GM12878 (cell line): ENCODE data around the gene SYTL2. TPM values are rescaled to one million over a fixed set of nuclear protein-coding genes. Genes with fewer than 3 reads are reported as not detected.

Experiments
- ATAC-seq: fragments of 200-7000 bp; cut with Tn5 transposase; 3 replicates; pipeline ENCODE4 v1.9.1; 2020; ENCODE audit warnings: mild to moderate bottlenecking, moderate library complexity
- BruUV-seq: library from RNA; stranded (reverse); fragments of 400-500 nt; replicated peaks from 2 replicates; lab custom pipeline; 2021; lab: Mats Ljungman, UMichigan
- CTCF ChIA-PET: fragments of 300-600 bp; sonication (Branson Sonifier 250); formaldehyde crosslinking; extraction: SDS; loops from one replicate; lab custom pipeline; 2021; ENCODE audit warnings: inconsistent platforms; lab: Yijun Ruan, JAX
- POLR2A ChIA-PET: fragments of 350-600 bp; formaldehyde crosslinking; extraction: SDS; loops from one replicate; lab custom pipeline; 2021; ENCODE audit warnings: inconsistent platforms; lab: Charles Lee
- RAD21 ChIA-PET: fragments of 300-600 bp; sonication (Branson Sonifier 250); formaldehyde crosslinking; loops from one replicate; lab custom pipeline; 2023; ENCODE audit warnings: antibody characterized with exemption; ENCODE audit not compliant: unreplicated experiment; lab: Charles Lee
- SMC1A ChIA-PET: fragments of 300-600 bp; sonication (Branson Sonifier 250); formaldehyde crosslinking; loops from one replicate; lab custom pipeline; 2023; ENCODE audit not compliant: unreplicated experiment, uncharacterized antibody; lab: Charles Lee
- DNase-seq: peaks from one replicate; pipeline ENCODE4 v3.0.0-alpha.2; 2011; ENCODE audit warnings: low read depth, low spot score
- FAIRE-seq: peaks from 3 replicates; lab custom pipeline; 2011; peaks lifted over from hg19 to GRCh38; lab: Jason Lieb, UNC
- H2AFZ ChIP-seq: 2 replicates; pipeline ENCODE4 v1.6.0; 2011; ENCODE audit warnings: low read depth, low read length, control low read depth; ENCODE audit not compliant: control insufficient read depth
- H3K27ac ChIP-seq: 2 replicates; pipeline ENCODE4 v1.5.1; 2011; ENCODE audit warnings: control low read depth; ENCODE audit not compliant: control insufficient read depth, insufficient read depth
- H3K27me3 ChIP-seq, 2 experiments: replicated peaks in 1 of 2; 2 replicates each; pipeline versions ENCODE4 v1.6.0 to v1.6.1; 2011; ENCODE audit warnings: low read length in 1 of 2; ENCODE audit not compliant: control insufficient read depth in 2 of 2, insufficient read depth in 2 of 2
- H3K36me3 ChIP-seq, 2 experiments: 2 replicates each; pipeline ENCODE4 v1.5.1; 2011; ENCODE audit warnings: low read length in 1 of 2; ENCODE audit not compliant: control insufficient read depth in 2 of 2, insufficient read depth in 2 of 2
- H3K4me1 ChIP-seq: 2 replicates; pipeline ENCODE4 v1.6.1; 2011; ENCODE audit warnings: mild to moderate bottlenecking, low read length, moderate library complexity, mixed read lengths; ENCODE audit not compliant: control insufficient read depth, insufficient read depth
- H3K4me2 ChIP-seq: 2 replicates; pipeline ENCODE4 v1.6.0; 2011; ENCODE audit warnings: control low read depth; ENCODE audit not compliant: control insufficient read depth, insufficient read depth
- H3K4me3 ChIP-seq: fragments of 200-600 bp; sonication (generic); 2 replicates; pipeline ENCODE4 v1.5.1; 2016
- H3K79me2 ChIP-seq: 2 replicates; pipeline ENCODE4 v1.6.0; 2011; ENCODE audit warnings: low read length; ENCODE audit not compliant: control insufficient read depth, insufficient read depth
- H3K9ac ChIP-seq: 2 replicates; pipeline ENCODE4 v1.8.0; 2011; ENCODE audit warnings: low read length, control low read depth, mixed read lengths; ENCODE audit not compliant: control insufficient read depth, insufficient read depth
- H3K9me3 ChIP-seq: replicated peaks from 3 replicates; pipeline ENCODE4 v1.5.1; 2011; ENCODE audit warnings: mild to moderate bottlenecking, low read length; ENCODE audit not compliant: control insufficient read depth, insufficient read depth
- H4K20me1 ChIP-seq: 2 replicates; pipeline ENCODE4 v1.6.0; 2011; ENCODE audit not compliant: control insufficient read depth, insufficient read depth
- ATF3 ChIP-seq: IDR thresholded peaks from 2 replicates; pipeline ENCODE4 v1.6.1; 2011; ENCODE audit warnings: low read depth, mild to moderate bottlenecking, low read length, moderate library complexity, borderline replicate concordance; ENCODE audit errors: extremely low read depth
- BMI1 ChIP-seq: fragments of 450-650 bp; IDR thresholded peaks from 2 replicates; pipeline ENCODE4 v1.6.1; 2016; ENCODE audit warnings: mild to moderate bottlenecking, moderate library complexity, borderline replicate concordance
- CREM ChIP-seq: IDR thresholded peaks from 2 replicates; pipeline ENCODE4 v1.6.1; 2014; ENCODE audit warnings: antibody characterized with exemption, low read depth
- CUX1 ChIP-seq: IDR thresholded peaks from 2 replicates; pipeline ENCODE4 v1.6.1; 2012; ENCODE audit warnings: improper control_type of control experiment, low read depth, low read length; ENCODE audit not compliant: insufficient replicate concordance
- ESRRA ChIP-seq: IDR thresholded peaks from 2 replicates; pipeline ENCODE4 v1.6.1; 2012; ENCODE audit warnings: mild to moderate bottlenecking, low read length, improper control_type of control experiment
- IRF5 ChIP-seq: fragments of 450-650 bp; IDR thresholded peaks from 2 replicates; pipeline ENCODE4 v1.6.1; 2017; ENCODE audit warnings: borderline replicate concordance
- MTA3 ChIP-seq: IDR thresholded peaks from 2 replicates; pipeline ENCODE4 v1.6.1; 2012; ENCODE audit warnings: low read length, inconsistent platforms, borderline replicate concordance
- NFIC ChIP-seq: IDR thresholded peaks from 2 replicates; pipeline ENCODE4 v1.6.1; 2012; ENCODE audit warnings: low read depth, mild to moderate bottlenecking, inconsistent platforms, low read length, moderate library complexity
- NFXL1 ChIP-seq: fragments of 450-650 bp; IDR thresholded peaks from 2 replicates; pipeline ENCODE4 v1.6.1; 2017; ENCODE audit warnings: antibody characterized with exemption, mild to moderate bottlenecking, borderline replicate concordance
- NFYB ChIP-seq: IDR thresholded peaks from 2 replicates; pipeline ENCODE4 v1.6.1; 2011; ENCODE audit warnings: low read depth, mild to moderate bottlenecking, low read length, improper control_type of control experiment, moderate library complexity; ENCODE audit not compliant: insufficient read depth
- RB1 ChIP-seq: fragments of 450-650 bp; formaldehyde crosslinking; IDR thresholded peaks from 2 replicates; pipeline ENCODE4 v1.6.1; 2017; ENCODE audit warnings: mild to moderate bottlenecking, borderline replicate concordance
- STAT1 ChIP-seq: fragments of 450-650 bp; conservative IDR thresholded peaks from 2 replicates; pipeline ENCODE4 v1.6.1; 2014; ENCODE audit warnings: antibody characterized with exemption, mild to moderate bottlenecking
- WGBS: methylation state at CpG from one replicate; pipeline ENCODE4 v1.1.6; 2016; ENCODE audit warnings: low lambda C conversion rate; ENCODE audit not compliant: insufficient replicate concordance, insufficient coverage; ENCODE audit errors: missing lambda C conversion rate; 5-methylcytosine and 5-hydroxymethylcytosine counted together
- in situ Hi-C: fragments of 300-500 bp; cut with MboI; formaldehyde crosslinking; loops from 9 replicates; pipeline ENCODE4 v1.14.3; 2018; ENCODE audit warnings: mixed read lengths
- intact Hi-C: fragments of 100-400 bp; cut with micrococcal nuclease; formaldehyde crosslinking; loops from one replicate; pipeline ENCODE4 v1.14.2; 2022; ENCODE audit not compliant: unreplicated experiment
- polyA plus RNA-seq, 11 experiments: library from polyadenylated mRNA; depleted of rRNA in 4 of 11; unstranded in 6 of 11; stranded (reverse) in 5 of 11; fragments of >200 nt; fragmentation: Nextera tagmentation in 4 of 11; fragmentation: Illumina TruSeq in 1 of 11; extraction: Ambion mirVana in 4 of 11; extraction: Trizol in 1 of 11; gene quantifications; 1 replicate in 1 of 11; 2 replicates in 10 of 11; pipeline versions ENCODE4 v1.2.1 to v1.2.3, GENCODE V29; 2011 to 2016; ENCODE audit warnings: inconsistent platforms in 2 of 11, missing spikeins in 2 of 11, low read depth in 1 of 11
- total RNA-seq, 4 experiments: library from RNA; depleted of rRNA in 3 of 4; stranded (reverse); fragments of >200 nt in 3 of 4; fragmentation: Illumina TruSeq in 1 of 4; extraction: Trizol in 1 of 4; gene quantifications; 2 replicates each; pipeline versions ENCODE4 v1.2.1 to v1.2.3, GENCODE V29; 2013 to 2021

Gene SYTL2
- total and polyA plus RNA-seq, 10 of the 15 experiments (the other 5 are each of a cell fraction or from before 2014, with no cell fraction given) = 0.02 to 1.4 (median 0.31) TPM; not detected in 2

GRCh38 chr11:85668157-85668556 lies 142.8 kb downstream of the SYTL2 start:
- POLR2A ChIA-PET = interaction anchor here (0.5 to 0.7 kb wide), 2 partner anchors 8 to 23 kb away, joined by 3 to 4 read pairs; no protein-coding TSS in a partner anchor
- in situ Hi-C loops (no loop called here), intact Hi-C loops (loop anchor here (10.0 kb wide), 1 partner anchor 627 kb away; no protein-coding TSS in a partner anchor)
- Histone ChIP-seq H3K4me2 (no peak overlapping the region), H3K9me3 (no peaks in the 10 kb centered on the region), H3K9ac (no peak overlapping the region), H3K4me1 (no peaks in the 10 kb centered on the region), H3K27me3 (no peaks in the 10 kb centered on the region), H3K79me2 (peaks cover 20% of the 10 kb centered on the region), H2AFZ (no peak overlapping the region), H3K36me3 (no peaks in the 10 kb centered on the region), H3K4me3 (no peak overlapping the region), H3K27ac (no peak overlapping the region), H4K20me1 (peaks cover 7% of the 10 kb centered on the region; the same call in 1 of the 2 replicates)
- FAIRE-seq (no peak), DNase-seq (no peak), ATAC-seq (no peak)
- SMC1A ChIA-PET = interaction anchor here (0.7 to 2.8 kb wide), 6 partner anchors 12 to 187 kb away, joined by 3 to 10 read pairs (median 4); partner anchors contain the start of genes CCDC83, DLG2, TMEM126A and TMEM126B
- CTCF ChIA-PET = interaction anchor here (0.8 to 1.4 kb wide), 4 partner anchors 9 to 13 kb away, joined by 3 to 4 read pairs (median 4); no protein-coding TSS in a partner anchor
- 58% methylated on average over 1 of the region's 1 CpG for WGBS
- no TSS peak for BruUV-seq
- RAD21 ChIA-PET = no interaction called here
- TF ChIP-seq RB1 = no peak
- TF ChIP-seq ESRRA = no peak
- TF ChIP-seq CREM = no peak
- no peak for TF ChIP-seq ATF3
- no peak for TF ChIP-seq IRF5
- TF ChIP-seq NFIC = no peak
- TF ChIP-seq NFXL1 = no peak
- no peak for TF ChIP-seq NFYB
- TF ChIP-seq STAT1 = no peak
- no peak for TF ChIP-seq BMI1
- no peak for TF ChIP-seq MTA3
- no peak for TF ChIP-seq CUX1
